Measurements from ENCODE around the gene SLC6A4. TPM values are rescaled to one million over a fixed set of nuclear protein-coding genes. Genes with fewer than 3 reads are reported as not detected.

The SLC6A4 gene
- total and polyA plus RNA-seq, 10 of the 15 experiments (the other 5 are each of a cell fraction or from before 2014, with no cell fraction given) = 5.3 to 20.6 (median 10.1) TPM

- no peaks in the 10 kb centered on the region for H3K79me2 ChIP-seq (ENCODE audit: control insufficient read depth, insufficient read depth, low read length)
- no peaks in the 10 kb centered on the region for H3K27me3 ChIP-seq (replicated peaks in 1 of 2; ENCODE audit: control insufficient read depth in 2 of 2, insufficient read depth in 2 of 2, low read length in 1 of 2)
- WGBS (ENCODE audit: insufficient coverage, insufficient replicate concordance, low lambda C conversion rate, missing lambda C conversion rate) = 68% methylated on average over 8 of the region's 8 CpGs
- FAIRE-seq (no peak), DNase-seq (ENCODE audit: low read depth, low spot score) (no peak), ATAC-seq (no peak)
- ChIA-PET CTCF (interaction anchor here (0.8 to 2.3 kb wide), 4 partner anchors 28 to 146 kb away, joined by 3 to 10 read pairs (median 5); no protein-coding TSS in a partner anchor), RAD21 (ENCODE audit: unreplicated experiment) (no interaction called here), SMC1A (ENCODE audit: uncharacterized antibody, unreplicated experiment) (interaction anchor here (0.7 to 1.5 kb wide), 2 partner anchors 114 to 116 kb away, joined by 3 to 5 read pairs; no protein-coding TSS in a partner anchor), POLR2A (no interaction called here)
- no peak overlapping the region for H3K9ac ChIP-seq (ENCODE audit: control insufficient read depth, insufficient read depth, low read length)
- peaks cover 25% of the 10 kb centered on the region for H3K4me1 ChIP-seq (ENCODE audit: control insufficient read depth, insufficient read depth, low read length)
- intact Hi-C loops (cut with micrococcal nuclease; ENCODE audit: unreplicated experiment) (no loop called here), in situ Hi-C loops (cut with MboI) (no loop called here)
- no peak overlapping the region for H3K4me2 ChIP-seq (ENCODE audit: control insufficient read depth, insufficient read depth)
- no peaks in the 10 kb centered on the region; the same call in 2 of the 3 replicates for H3K9me3 ChIP-seq (replicated peaks; ENCODE audit: control insufficient read depth, insufficient read depth, low read length)
- no peaks in the 10 kb centered on the region for H4K20me1 ChIP-seq (ENCODE audit: control insufficient read depth, insufficient read depth)
- H3K36me3 ChIP-seq (ENCODE audit: control insufficient read depth in 2 of 2, insufficient read depth in 2 of 2, low read length in 1 of 2) = no peaks in the 10 kb centered on the region
- no peak overlapping the region for H3K4me3 ChIP-seq
- H3K27ac ChIP-seq (ENCODE audit: control insufficient read depth, insufficient read depth) = no peak overlapping the region
- TF ChIP-seq SPI1 (IDR thresholded peaks at IDR 0.05; ENCODE audit: borderline replicate concordance, insufficient read depth, low read depth, low read length) = no peak
- no peak for TF ChIP-seq HDAC6 (IDR thresholded peaks at IDR 0.05; ENCODE audit: unreplicated experiment)
- no peak for TF ChIP-seq SIX5 (IDR thresholded peaks at IDR 0.05; ENCODE audit: low read depth, low read length, severe bottlenecking)
- TF ChIP-seq, protein P1, sequence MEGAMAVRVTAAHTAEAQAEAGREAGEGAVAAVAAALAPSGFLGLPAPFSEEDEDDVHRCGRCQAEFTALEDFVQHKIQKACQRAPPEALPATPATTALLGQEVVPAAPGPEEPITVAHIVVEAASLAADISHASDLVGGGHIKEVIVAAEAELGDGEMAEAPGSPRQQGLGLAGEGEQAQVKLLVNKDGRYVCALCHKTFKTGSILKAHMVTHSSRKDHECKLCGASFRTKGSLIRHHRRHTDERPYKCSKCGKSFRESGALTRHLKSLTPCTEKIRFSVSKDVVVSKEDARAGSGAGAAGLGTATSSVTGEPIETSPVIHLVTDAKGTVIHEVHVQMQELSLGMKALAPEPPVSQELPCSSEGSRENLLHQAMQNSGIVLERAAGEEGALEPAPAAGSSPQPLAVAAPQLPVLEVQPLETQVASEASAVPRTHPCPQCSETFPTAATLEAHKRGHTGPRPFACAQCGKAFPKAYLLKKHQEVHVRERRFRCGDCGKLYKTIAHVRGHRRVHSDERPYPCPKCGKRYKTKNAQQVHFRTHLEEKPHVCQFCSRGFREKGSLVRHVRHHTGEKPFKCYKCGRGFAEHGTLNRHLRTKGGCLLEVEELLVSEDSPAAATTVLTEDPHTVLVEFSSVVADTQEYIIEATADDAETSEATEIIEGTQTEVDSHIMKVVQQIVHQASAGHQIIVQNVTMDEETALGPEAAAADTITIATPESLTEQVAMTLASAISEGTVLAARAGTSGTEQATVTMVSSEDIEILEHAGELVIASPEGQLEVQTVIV (IDR thresholded peaks at IDR 0.05; ENCODE audit: borderline replicate concordance, partially characterized antibody) = no peak
- TF ChIP-seq CHD1 (IDR thresholded peaks at IDR 0.05; ENCODE audit: low read depth, low read length) = no peak
- TF ChIP-seq RFX5 (IDR thresholded peaks at IDR 0.05; ENCODE audit: low read depth, low read length) = no peak
- TF ChIP-seq NFIC (IDR thresholded peaks at IDR 0.05; ENCODE audit: low read depth, low read length) = no peak
- TF ChIP-seq GABPA (IDR thresholded peaks at IDR 0.05; ENCODE audit: low read depth) = no peak
- TF ChIP-seq ZNF207 (IDR thresholded peaks at IDR 0.05; ENCODE audit: borderline replicate concordance) = no peak
- TF ChIP-seq NFYB (IDR thresholded peaks at IDR 0.05; ENCODE audit: insufficient read depth, low read depth, low read length) = no peak
- no peak for TF ChIP-seq EZH2 (IDR thresholded peaks at IDR 0.05; ENCODE audit: borderline replicate concordance, control insufficient read depth, low read depth, low read length)
- no peak for TF ChIP-seq SREBF2 (IDR thresholded peaks at IDR 0.05; ENCODE audit: low read length)
- TF ChIP-seq POLR2AphosphoS2 (IDR thresholded peaks at IDR 0.05; ENCODE audit: low read depth, low read length) = no peak
- TF ChIP-seq SMC3 (IDR thresholded peaks at IDR 0.05; ENCODE audit: borderline replicate concordance, low read length) = no peak
- TF ChIP-seq EED (IDR thresholded peaks at IDR 0.05; ENCODE audit: low read depth) = no peak
- no peak for TF ChIP-seq ETV6 (conservative IDR thresholded peaks at IDR 0.05 in 1 of 2, IDR thresholded peaks at IDR 0.05 in 1 of 2; ENCODE audit: borderline replicate concordance in 1 of 2, low read depth in 1 of 2)
- no peak for TF ChIP-seq MEF2B (IDR thresholded peaks at IDR 0.05; ENCODE audit: partially characterized antibody, poor library complexity, severe bottlenecking)
- TF ChIP-seq NBN (IDR thresholded peaks at IDR 0.05) = no peak
- no peak overlapping the region for H2AFZ ChIP-seq (ENCODE audit: control insufficient read depth, low read depth, low read length)
- no TSS peak for BruUV-seq (replicated peaks)
These were observed 4.7 kb upstream of the SLC6A4 start for GRCh38 chr17:30240177-30240576.
